Middle frontal gyrus (tissue), 1 donor: ENCODE measurements around the gene GJB4.
"Not testable (repeated sequence)": the region's sequence is repeated elsewhere in the genome, so short reads cannot be mapped to it uniquely, and the experiment has no call there.

Experiments
- DNase-seq: peaks from one replicate; pipeline ENCODE4 v3.0.0-alpha.2; 2015; ENCODE audit warnings: low spot score; ENCODE audit errors: extremely low spot score

Gene GJB4

DNA sequence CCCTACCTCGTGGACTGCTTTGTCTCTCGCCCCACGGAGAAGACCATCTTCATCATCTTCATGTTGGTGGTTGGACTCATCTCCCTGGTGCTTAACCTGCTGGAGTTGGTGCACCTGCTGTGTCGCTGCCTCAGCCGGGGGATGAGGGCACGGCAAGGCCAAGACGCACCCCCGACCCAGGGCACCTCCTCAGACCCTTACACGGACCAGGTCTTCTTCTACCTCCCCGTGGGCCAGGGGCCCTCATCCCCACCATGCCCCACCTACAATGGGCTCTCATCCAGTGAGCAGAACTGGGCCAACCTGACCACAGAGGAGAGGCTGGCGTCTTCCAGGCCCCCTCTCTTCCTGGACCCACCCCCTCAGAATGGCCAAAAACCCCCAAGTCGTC lies 35.2 kb downstream of the GJB4 start:
- no peak for DNase-seq

DNA sequence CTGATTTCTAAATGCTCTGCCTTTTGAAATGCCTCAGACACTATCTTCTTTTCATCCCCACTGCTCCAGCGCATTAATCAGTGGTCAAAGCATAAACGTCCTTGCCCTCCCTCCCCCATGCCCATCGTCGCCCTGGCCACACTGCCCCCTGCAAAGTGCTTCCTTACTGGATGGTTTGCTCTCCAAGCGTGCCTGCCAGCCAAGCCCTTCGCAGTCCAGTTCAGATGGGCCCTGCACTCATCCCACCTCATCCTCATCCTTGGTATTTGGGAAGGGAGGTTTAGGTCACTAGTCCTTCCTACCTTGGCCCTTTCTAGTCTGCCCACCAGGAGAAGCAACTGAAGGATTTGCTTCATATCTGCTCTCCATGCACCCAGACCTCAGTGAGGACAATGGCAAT lies 36.4 kb downstream of the GJB4 start:
- DNase-seq, result no peak

DNA sequence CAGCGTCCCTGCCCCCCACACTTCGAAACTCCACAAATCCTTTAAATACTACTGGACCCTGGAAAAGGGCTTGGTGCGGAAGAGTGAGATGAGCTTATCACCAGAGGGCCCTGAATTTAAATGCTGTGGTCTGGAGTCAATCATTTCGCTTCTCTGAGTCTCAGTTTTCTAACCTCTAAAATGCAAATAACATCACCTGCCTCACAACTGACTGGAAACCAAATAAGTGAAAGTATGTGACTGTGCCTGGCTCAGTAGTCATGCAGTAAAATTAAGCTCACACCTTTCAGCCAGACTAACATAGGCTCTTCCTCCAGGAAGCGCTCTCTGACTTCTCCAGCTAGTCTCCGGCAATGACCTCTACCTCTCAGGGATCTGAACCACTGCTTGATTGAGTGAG lies 37.5 kb downstream of the GJB4 start:
- no peak for DNase-seq

GRCh38 chr1:34800214-34800613 lies 40.7 kb downstream of the GJB4 start:
- DNase-seq, result no peak

DNA sequence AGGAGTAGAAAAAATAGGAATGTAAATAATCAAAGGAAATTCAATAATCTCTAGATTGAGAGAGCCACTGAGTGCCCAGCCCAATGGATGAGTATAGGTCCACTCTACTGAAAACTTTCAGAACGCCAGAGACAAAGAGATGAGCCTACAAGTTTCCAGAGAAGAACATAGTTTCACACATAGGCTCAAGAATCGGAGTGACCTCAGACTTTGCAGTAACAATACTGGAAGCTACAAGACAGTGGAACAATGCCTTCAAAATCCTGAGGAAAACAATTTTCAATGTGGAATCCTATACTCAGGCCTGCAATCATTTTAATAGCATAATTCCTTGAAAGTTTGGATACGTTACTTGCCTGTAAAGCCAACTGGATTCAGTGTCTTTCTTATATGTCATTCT lies 44.2 kb downstream of the GJB4 start:
- no peak for DNase-seq

DNA sequence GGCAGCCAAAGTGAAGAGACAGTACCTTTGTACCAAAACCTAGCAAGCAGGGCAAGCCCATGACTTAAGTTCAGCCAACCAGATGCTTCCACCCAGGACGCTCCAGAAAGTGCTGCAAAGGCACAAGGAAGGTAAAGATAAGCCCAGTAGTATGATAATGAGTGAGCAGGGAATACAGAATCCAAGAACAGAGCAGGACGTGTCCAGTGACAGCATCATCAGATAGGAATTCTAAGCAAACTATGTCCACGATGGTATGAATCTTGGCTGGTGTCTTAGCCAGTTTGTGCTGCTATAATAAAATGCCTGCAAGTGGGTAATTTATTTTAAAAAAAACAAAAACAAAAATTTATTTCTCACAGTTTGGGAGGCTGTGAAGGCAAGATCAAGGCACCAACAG lies 46.9 kb downstream of the GJB4 start:
- DNase-seq, result no peak

- DNase-seq, result no peak
These were observed 48.7 kb downstream of the GJB4 start for GRCh38 chr1:34808051-34808810.

GRCh38 chr1:34810781-34811180 lies 51.2 kb downstream of the GJB4 start:
- DNase-seq, result not testable (repeated sequence)
